ENCODE measurements around the gene LAMTOR3.
"Not testable (repeated sequence)": the region's sequence is repeated elsewhere in the genome, so short reads cannot be mapped to it uniquely, and the experiment has no call there.

Gene LAMTOR3

DNA sequence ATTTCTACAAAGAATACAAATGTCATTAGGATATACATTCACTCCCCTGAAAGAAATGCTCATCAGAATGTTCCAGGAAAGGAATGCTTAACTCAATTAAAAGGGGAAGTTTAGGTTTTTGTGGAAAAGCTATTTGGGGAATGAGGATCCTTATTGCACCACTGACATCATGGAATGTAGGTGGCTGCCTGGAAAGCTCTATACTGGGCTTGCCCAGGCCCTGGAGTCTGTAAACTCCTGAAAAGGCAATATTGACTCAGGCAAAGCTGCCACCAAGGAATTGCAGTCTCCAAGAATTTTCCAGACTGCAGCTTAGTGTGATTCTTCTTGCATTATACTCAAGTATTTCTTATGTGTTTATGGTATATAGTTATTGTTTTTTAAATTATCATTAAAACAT lies 61.9 kb downstream of the LAMTOR3 start:
- in situ Hi-C loops (cut with MboI; ENCODE audit: low pct_unique_long_range_greater_than_20kb, low sequenced_read_pairs, unreplicated experiment) = no loop called here
- DNase-seq (ENCODE audit: low spot score) = no peak
- no peak for TF ChIP-seq CTCF (IDR thresholded peaks at IDR 0.05; ENCODE audit: extremely low read depth, insufficient read depth, missing control alignments)

DNA sequence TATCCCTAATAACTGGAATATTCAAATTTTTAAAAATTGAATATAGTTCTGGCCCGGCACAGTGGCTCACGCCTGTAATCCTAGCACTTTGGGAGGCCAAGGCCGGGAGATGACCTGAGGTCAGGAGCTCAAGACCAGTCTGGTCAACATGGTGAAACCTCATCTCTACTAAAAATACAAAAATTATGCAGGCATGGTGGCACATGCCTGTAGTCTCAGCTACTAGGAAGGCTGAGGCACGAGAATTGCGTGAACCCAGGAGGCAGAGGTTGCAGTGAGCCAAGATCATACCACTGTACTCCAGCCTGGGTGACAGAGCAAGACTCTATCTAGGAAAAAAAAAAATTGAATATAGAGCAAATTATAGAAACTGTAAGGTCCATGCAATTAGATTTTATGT lies 64.2 kb downstream of the LAMTOR3 start:
- DNase-seq (ENCODE audit: low spot score); in situ Hi-C loops (cut with MboI; ENCODE audit: low pct_unique_long_range_greater_than_20kb, low sequenced_read_pairs, unreplicated experiment): not testable (repeated sequence)

GRCh38 chr4:99828477-99828876 lies 65.8 kb downstream of the LAMTOR3 start:
- DNase-seq (ENCODE audit: low spot score) = no peak
- no peak for TF ChIP-seq CTCF (IDR thresholded peaks at IDR 0.05; ENCODE audit: extremely low read depth, insufficient read depth, missing control alignments)
- in situ Hi-C loops (cut with MboI; ENCODE audit: low pct_unique_long_range_greater_than_20kb, low sequenced_read_pairs, unreplicated experiment) = no loop called here
